LNCaP clone FGC (cell line): ENCODE results near the gene SLC6A7.
"Not testable (repeated sequence)": the region's sequence is repeated elsewhere in the genome, so short reads cannot be mapped to it uniquely, and the experiment has no call there.

Source experiments
- DNase-seq: peaks from one replicate; pipeline ENCODE4 v3.0.0-alpha.2; 2011; ENCODE audit warnings: low read depth
- H3K4me3 ChIP-seq: 2 replicates; pipeline ENCODE4 v1.5.1; 2011; ENCODE audit warnings: mild to moderate bottlenecking, low read depth, low read length, control low read depth
- CTCF ChIP-seq: IDR thresholded peaks from 2 replicates; pipeline ENCODE4 v1.5.1; 2012; ENCODE audit warnings: mild to moderate bottlenecking; ENCODE audit not compliant: control insufficient read depth, insufficient read depth; ENCODE audit errors: extremely low read depth

Gene SLC6A7

GRCh38 chr5:150223474-150223873 is 33.6 kb downstream of the SLC6A7 start:
- no peak overlapping the region for H3K4me3 ChIP-seq
- TF ChIP-seq CTCF: no peak
- DNase-seq: no peak

- H3K4me3 ChIP-seq: no peak overlapping the region
- TF ChIP-seq CTCF: no peak
- no peak for DNase-seq
These were observed 34.7 kb downstream of the SLC6A7 start for GRCh38 chr5:150224483-150225027.

GRCh38 chr5:150227036-150227435 is 37.2 kb downstream of the SLC6A7 start:
- no peak overlapping the region for H3K4me3 ChIP-seq
- TF ChIP-seq CTCF: no peak
- no peak for DNase-seq

- no peak overlapping the region for H3K4me3 ChIP-seq
- no peak for TF ChIP-seq CTCF
- no peak for DNase-seq
These were observed 37.9 kb downstream of the SLC6A7 start for GRCh38 chr5:150227606-150228273.

GRCh38 chr5:150229571-150229970 is 39.7 kb downstream of the SLC6A7 start:
- no peak overlapping the region for H3K4me3 ChIP-seq
- no peak for TF ChIP-seq CTCF
- DNase-seq: no peak

- TF ChIP-seq CTCF: no peak
- H3K4me3 ChIP-seq: no peak overlapping the region
- no peak for DNase-seq
These were observed 41.0 kb downstream of the SLC6A7 start for GRCh38 chr5:150230842-150231241.

- DNase-seq, H3K4me3 ChIP-seq: not testable (repeated sequence)
These were observed 43.8 kb downstream of the SLC6A7 start for GRCh38 chr5:150233706-150234105.
